ENCODE measurements around the gene EIF2B4. TPM values are rescaled to one million over a fixed set of nuclear protein-coding genes. Genes with fewer than 3 reads are reported as not detected.
A peak's percentile ranks its signal among the peaks of the same experiment; 100 is the strongest.

The EIF2B4 gene
- total and polyA plus RNA-seq, 9 of the 15 experiments (the other 6 are each of a cell fraction or from before 2014, with no cell fraction given), result 29.7 to 80.3 (median 58.9) TPM

DNA sequence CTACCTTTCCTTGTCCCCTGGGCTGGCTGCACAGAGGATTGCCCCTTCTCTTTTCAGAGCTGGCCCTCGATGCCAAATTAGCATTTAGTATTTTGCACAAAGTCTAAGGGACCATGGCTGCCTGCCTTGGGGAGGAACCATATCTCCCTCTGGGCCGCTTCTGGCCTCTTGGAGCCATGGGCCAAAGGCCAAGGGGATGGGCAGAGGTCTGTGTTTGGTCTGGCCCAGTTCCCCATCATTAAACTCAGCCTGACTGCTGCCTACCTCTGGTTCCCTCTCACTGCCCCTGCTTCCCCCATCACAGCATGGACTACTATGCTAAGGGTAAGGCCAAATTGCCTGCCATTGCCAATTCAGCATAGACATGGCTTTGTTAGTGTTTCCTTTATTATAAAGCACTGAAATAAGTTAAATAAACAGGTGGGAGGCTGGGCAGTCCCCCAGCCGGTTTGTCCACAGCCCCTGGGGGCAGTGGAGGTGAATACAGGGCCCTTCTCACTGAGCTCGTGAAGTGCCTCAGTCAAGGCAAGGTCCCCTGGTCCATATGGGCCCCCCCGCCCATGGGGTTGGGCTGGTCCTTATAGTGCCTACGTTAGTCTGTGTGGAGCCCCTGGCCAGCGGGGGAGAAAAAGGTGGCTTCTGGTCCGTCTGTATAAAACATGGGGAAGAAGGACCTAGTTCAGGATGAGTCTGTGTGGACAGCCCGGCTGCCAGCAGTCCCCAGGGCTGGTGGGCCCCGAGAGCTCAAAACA is 6.9 kb upstream of the EIF2B4 start (continued):
- TF ChIP-seq, protein P1, sequence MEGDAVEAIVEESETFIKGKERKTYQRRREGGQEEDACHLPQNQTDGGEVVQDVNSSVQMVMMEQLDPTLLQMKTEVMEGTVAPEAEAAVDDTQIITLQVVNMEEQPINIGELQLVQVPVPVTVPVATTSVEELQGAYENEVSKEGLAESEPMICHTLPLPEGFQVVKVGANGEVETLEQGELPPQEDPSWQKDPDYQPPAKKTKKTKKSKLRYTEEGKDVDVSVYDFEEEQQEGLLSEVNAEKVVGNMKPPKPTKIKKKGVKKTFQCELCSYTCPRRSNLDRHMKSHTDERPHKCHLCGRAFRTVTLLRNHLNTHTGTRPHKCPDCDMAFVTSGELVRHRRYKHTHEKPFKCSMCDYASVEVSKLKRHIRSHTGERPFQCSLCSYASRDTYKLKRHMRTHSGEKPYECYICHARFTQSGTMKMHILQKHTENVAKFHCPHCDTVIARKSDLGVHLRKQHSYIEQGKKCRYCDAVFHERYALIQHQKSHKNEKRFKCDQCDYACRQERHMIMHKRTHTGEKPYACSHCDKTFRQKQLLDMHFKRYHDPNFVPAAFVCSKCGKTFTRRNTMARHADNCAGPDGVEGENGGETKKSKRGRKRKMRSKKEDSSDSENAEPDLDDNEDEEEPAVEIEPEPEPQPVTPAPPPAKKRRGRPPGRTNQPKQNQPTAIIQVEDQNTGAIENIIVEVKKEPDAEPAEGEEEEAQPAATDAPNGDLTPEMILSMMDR (IDR thresholded peaks at IDR 0.05 in 2 of 3, conservative IDR thresholded peaks at IDR 0.05 in 1 of 3; ENCODE audit: insufficient read depth in 2 of 3, low read depth in 1 of 3, low read length in 3 of 3), result no peak
- TF ChIP-seq, protein P2, sequence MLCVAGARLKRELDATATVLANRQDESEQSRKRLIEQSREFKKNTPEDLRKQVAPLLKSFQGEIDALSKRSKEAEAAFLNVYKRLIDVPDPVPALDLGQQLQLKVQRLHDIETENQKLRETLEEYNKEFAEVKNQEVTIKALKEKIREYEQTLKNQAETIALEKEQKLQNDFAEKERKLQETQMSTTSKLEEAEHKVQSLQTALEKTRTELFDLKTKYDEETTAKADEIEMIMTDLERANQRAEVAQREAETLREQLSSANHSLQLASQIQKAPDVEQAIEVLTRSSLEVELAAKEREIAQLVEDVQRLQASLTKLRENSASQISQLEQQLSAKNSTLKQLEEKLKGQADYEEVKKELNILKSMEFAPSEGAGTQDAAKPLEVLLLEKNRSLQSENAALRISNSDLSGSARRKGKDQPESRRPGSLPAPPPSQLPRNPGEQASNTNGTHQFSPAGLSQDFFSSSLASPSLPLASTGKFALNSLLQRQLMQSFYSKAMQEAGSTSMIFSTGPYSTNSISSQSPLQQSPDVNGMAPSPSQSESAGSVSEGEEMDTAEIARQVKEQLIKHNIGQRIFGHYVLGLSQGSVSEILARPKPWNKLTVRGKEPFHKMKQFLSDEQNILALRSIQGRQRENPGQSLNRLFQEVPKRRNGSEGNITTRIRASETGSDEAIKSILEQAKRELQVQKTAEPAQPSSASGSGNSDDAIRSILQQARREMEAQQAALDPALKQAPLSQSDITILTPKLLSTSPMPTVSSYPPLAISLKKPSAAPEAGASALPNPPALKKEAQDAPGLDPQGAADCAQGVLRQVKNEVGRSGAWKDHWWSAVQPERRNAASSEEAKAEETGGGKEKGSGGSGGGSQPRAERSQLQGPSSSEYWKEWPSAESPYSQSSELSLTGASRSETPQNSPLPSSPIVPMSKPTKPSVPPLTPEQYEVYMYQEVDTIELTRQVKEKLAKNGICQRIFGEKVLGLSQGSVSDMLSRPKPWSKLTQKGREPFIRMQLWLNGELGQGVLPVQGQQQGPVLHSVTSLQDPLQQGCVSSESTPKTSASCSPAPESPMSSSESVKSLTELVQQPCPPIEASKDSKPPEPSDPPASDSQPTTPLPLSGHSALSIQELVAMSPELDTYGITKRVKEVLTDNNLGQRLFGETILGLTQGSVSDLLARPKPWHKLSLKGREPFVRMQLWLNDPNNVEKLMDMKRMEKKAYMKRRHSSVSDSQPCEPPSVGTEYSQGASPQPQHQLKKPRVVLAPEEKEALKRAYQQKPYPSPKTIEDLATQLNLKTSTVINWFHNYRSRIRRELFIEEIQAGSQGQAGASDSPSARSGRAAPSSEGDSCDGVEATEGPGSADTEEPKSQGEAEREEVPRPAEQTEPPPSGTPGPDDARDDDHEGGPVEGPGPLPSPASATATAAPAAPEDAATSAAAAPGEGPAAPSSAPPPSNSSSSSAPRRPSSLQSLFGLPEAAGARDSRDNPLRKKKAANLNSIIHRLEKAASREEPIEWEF (CRISPR knock-in tag; IDR thresholded peaks at IDR 0.05), result no peak
- TF ChIP-seq ZNF316 (IDR thresholded peaks at IDR 0.05) (no peak), MCM7 (IDR thresholded peaks at IDR 0.05) (no peak), CBX2 (IDR thresholded peaks at IDR 0.05; ENCODE audit: insufficient read depth, low read length, poor library complexity, severe bottlenecking) (no peak), POLR2AphosphoS2 (IDR thresholded peaks at IDR 0.05; ENCODE audit: low read length) (peak; percentile 78), NR2C2 (CRISPR knock-in tag; IDR thresholded peaks at IDR 0.05) (no peak), NR2C2 (tag; IDR thresholded peaks at IDR 0.05) (no peak), POLR2A (conservative IDR thresholded peaks at IDR 0.05) (0 out of 2 replicates have a peak, but pooled peaks have one; percentile 14), PHTF2 (CRISPR knock-in tag; IDR thresholded peaks at IDR 0.05) (no peak), RHOXF2B (CRISPR knock-in tag; conservative IDR thresholded peaks at IDR 0.05) (no peak)
- TF ChIP-seq, protein P3, sequence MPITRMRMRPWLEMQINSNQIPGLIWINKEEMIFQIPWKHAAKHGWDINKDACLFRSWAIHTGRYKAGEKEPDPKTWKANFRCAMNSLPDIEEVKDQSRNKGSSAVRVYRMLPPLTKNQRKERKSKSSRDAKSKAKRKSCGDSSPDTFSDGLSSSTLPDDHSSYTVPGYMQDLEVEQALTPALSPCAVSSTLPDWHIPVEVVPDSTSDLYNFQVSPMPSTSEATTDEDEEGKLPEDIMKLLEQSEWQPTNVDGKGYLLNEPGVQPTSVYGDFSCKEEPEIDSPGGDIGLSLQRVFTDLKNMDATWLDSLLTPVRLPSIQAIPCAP (CRISPR knock-in tag; IDR thresholded peaks at IDR 0.05; ENCODE audit: borderline replicate concordance), result no peak

Measured in K562 (cell line).